ENCODE results near the gene CERK.

DNA sequence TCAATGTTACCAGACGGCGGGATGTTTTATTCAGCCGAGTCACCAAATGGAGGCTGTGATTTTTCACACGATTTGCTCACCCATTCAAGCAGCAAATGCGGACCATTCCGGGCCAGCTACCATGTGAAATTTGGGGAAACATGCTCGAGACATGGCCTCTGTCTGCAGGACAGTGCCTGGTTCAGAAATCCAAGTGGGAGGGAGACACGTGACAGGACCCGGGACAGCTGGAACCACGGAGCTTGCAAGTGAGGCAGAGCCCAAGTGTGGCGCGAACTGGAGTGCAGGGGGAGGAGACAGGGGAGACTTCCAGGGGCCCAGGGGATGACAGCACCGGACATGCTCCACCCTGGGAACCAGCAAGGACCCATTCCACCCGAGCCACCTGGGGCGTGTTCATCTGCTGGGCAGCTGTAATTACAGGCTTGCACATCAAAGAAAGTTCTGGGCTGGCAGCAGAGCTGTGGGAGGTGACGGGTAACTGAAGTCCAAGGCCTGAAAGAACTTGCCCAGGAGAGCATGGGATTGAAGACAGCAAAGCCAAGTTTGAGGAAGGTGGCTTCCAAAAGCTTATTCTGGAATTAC lies 16.5 kb downstream of the CERK start:
- no peak for TF ChIP-seq SUZ12 (IDR thresholded peaks at IDR 0.05; ENCODE audit: extremely low read depth, insufficient read depth, insufficient read length)
- no peak for TF ChIP-seq YY1 (IDR thresholded peaks at IDR 0.05; ENCODE audit: insufficient read depth, insufficient read length)
